Neuronal stem cell (in vitro differentiated cells): ENCODE measurements around the gene KCNC1.

Experiments used
- DNase-seq: peaks from one replicate; pipeline ENCODE4 v3.0.0-alpha.2; 2013; ENCODE audit warnings: low spot score
- H2AFZ ChIP-seq: one replicate; pipeline ENCODE4 v1.6.1; 2013; ENCODE audit warnings: mild to moderate bottlenecking, low read length, inconsistent platforms
- H2AK5ac ChIP-seq: 2 replicates; pipeline ENCODE4 v1.6.1; 2013; ENCODE audit warnings: low read depth, mild to moderate bottlenecking, inconsistent platforms, low read length, moderate library complexity, mixed read lengths
- H2BK120ac ChIP-seq: 2 replicates; pipeline ENCODE4 v1.6.1; 2013; ENCODE audit warnings: low read depth, mild to moderate bottlenecking, inconsistent platforms, low read length, moderate library complexity, mixed read lengths
- H2BK12ac ChIP-seq: one replicate; pipeline ENCODE4 v1.6.1; 2013; ENCODE audit warnings: low read length, inconsistent platforms
- H2BK15ac ChIP-seq: 2 replicates; pipeline ENCODE4 v1.6.1; 2013; ENCODE audit warnings: mild to moderate bottlenecking, low read length, inconsistent platforms, mixed read lengths
- H2BK5ac ChIP-seq: one replicate; pipeline ENCODE4 v1.6.1; 2013; ENCODE audit warnings: inconsistent platforms, mild to moderate bottlenecking, low read length, moderate library complexity
- H3K14ac ChIP-seq: one replicate; pipeline ENCODE4 v1.6.1; 2013; ENCODE audit warnings: low read length, inconsistent platforms
- H3K18ac ChIP-seq: 2 replicates; pipeline ENCODE4 v1.6.1; 2013; ENCODE audit warnings: low read length, inconsistent platforms
- H3K23ac ChIP-seq: 2 replicates; pipeline ENCODE4 v1.6.1; 2013; ENCODE audit warnings: low read depth, mild to moderate bottlenecking, mixed read lengths, low read length, inconsistent platforms; ENCODE audit not compliant: poor library complexity
- H3K27ac ChIP-seq: replicated peaks from 3 replicates; pipeline ENCODE4 v1.5.1; 2013; ENCODE audit warnings: low read length, inconsistent platforms
- H3K27me3 ChIP-seq, 3 experiments: 2 replicates each; pipeline ENCODE4 v1.6.1; 2013; ENCODE audit warnings: low read length in 3 of 3, mild to moderate bottlenecking in 2 of 3, inconsistent platforms in 1 of 3, low read depth in 1 of 3, mixed read lengths in 1 of 3, moderate library complexity in 1 of 3; ENCODE audit not compliant: control insufficient read depth in 3 of 3, insufficient read depth in 3 of 3
- H3K36me3 ChIP-seq, 2 donors: replicated peaks in 1 of 2; 2 replicates each; pipeline ENCODE4 v1.6.1; 2013; ENCODE audit warnings: low read length in 2 of 2; ENCODE audit not compliant: control insufficient read depth in 2 of 2, insufficient read depth in 2 of 2
- H3K4ac ChIP-seq: 2 replicates; pipeline ENCODE4 v1.6.1; 2013; ENCODE audit warnings: inconsistent platforms, mild to moderate bottlenecking, low read length, moderate library complexity
- H3K4me1 ChIP-seq, 2 donors: 1 replicate in 1 of 2; 2 replicates in 1 of 2; pipeline ENCODE4 v1.6.1; 2013; ENCODE audit warnings: low read length in 2 of 2, low read depth in 1 of 2; ENCODE audit not compliant: control insufficient read depth in 2 of 2, insufficient read depth in 1 of 2
- H3K4me2 ChIP-seq: one replicate; pipeline ENCODE4 v1.6.1; 2013; ENCODE audit warnings: mild to moderate bottlenecking, low read length, inconsistent platforms; ENCODE audit not compliant: insufficient read depth, poor library complexity, severe bottlenecking
- H3K4me3 ChIP-seq, 2 donors: 2 replicates each; pipeline ENCODE4 v1.5.1; 2013; ENCODE audit warnings: low read length in 2 of 2, mild to moderate bottlenecking in 2 of 2, inconsistent platforms in 1 of 2, moderate library complexity in 1 of 2
- H3K79me1 ChIP-seq: one replicate; pipeline ENCODE4 v1.6.1; 2013; ENCODE audit warnings: low read depth, mild to moderate bottlenecking, inconsistent platforms, low read length, moderate library complexity
- H3K9ac ChIP-seq: one replicate; pipeline ENCODE4 v1.6.1; 2013; ENCODE audit warnings: mild to moderate bottlenecking, low read depth, low read length, inconsistent platforms; ENCODE audit not compliant: poor library complexity
- H3K9me3 ChIP-seq, 2 donors: replicated peaks in 1 of 2; 2 replicates each; pipeline versions ENCODE3 to v1.6.1; 2013; ENCODE audit warnings: low read length in 2 of 2, mild to moderate bottlenecking in 2 of 2, inconsistent platforms in 1 of 2, low read depth in 1 of 2, mixed read lengths in 1 of 2, moderate library complexity in 1 of 2; ENCODE audit not compliant: control insufficient read depth in 2 of 2, insufficient read depth in 1 of 2
- H4K8ac ChIP-seq: one replicate; pipeline ENCODE4 v1.6.1; 2013; ENCODE audit warnings: low read depth, mild to moderate bottlenecking, inconsistent platforms, low read length, moderate library complexity
- H4K91ac ChIP-seq: one replicate; pipeline ENCODE4 v1.6.1; 2013; ENCODE audit warnings: low read length, low read depth, mild to moderate bottlenecking, inconsistent platforms; ENCODE audit not compliant: poor library complexity
- WGBS, 2 donors: extraction: QIAGEN DNeasy Blood & Tissue Kit; methylation state at CpG; one replicate each; pipeline ENCODE4 v1.1.7; 2013; ENCODE audit warnings: missing lambda C conversion rate in 2 of 2, mixed read lengths in 1 of 2; ENCODE audit not compliant: insufficient read length in 2 of 2, insufficient replicate concordance in 1 of 2; ENCODE audit errors: extremely low coverage in 2 of 2; 5-methylcytosine and 5-hydroxymethylcytosine counted together

KCNC1 gene

GRCh38 chr11:17695454-17696441, 38.8 kb upstream of the KCNC1 start:
- Histone ChIP-seq H3K4ac (no peak overlapping the region), H3K27ac (no peak overlapping the region), H2BK120ac (no peak overlapping the region), H4K91ac (peak overlapping the region; percentile 76), H4K8ac (no peak overlapping the region), H3K4me2 (peak overlapping the region; percentile 73), H2AFZ (peak overlapping the region; percentile 68), H3K9ac (peak overlapping the region; percentile 26), H3K36me3 (no peaks in the 10 kb centered on the region), H3K4me1 (peaks cover 0 to 2% of the 10 kb centered on the region in 2 donors), H3K14ac (peak overlapping the region; percentile 65), H3K79me1 (no peaks in the 10 kb centered on the region), H3K9me3 (no peaks in the 10 kb centered on the region), H2BK5ac (peak overlapping the region; percentile 27), H3K27me3 (peaks cover 3 to 71% (median 27%) of the 10 kb centered on the region in 3 experiments), H3K23ac (peak overlapping the region; percentile 38), H3K18ac (peak overlapping the region; percentile 78), H2BK15ac (no peak overlapping the region), H3K4me3 (peak overlapping the region in 1 of 2 donors; percentile 12), H2BK12ac (no peak overlapping the region), H2AK5ac (peak overlapping the region; percentile 56)
- no peak for DNase-seq
- no CpG with 5 or more reads among the region's 68 CpGs for WGBS, 2 donors

GRCh38 chr11:17696741-17697140, 37.8 kb upstream of the KCNC1 start:
- peaks cover 0 to 2% of the 10 kb centered on the region in 2 donors for H3K4me1 ChIP-seq
- no peaks in the 10 kb centered on the region for H3K9me3 ChIP-seq
- no peak overlapping the region for H4K8ac ChIP-seq
- H2BK15ac ChIP-seq, result no peak overlapping the region
- no peak overlapping the region for H3K4me2 ChIP-seq
- no peak for DNase-seq
- peak overlapping the region; percentile 28 for H3K4ac ChIP-seq
- no peak overlapping the region for H2AK5ac ChIP-seq
- no peak overlapping the region for H3K9ac ChIP-seq
- H3K14ac ChIP-seq, result no peak overlapping the region
- no peak overlapping the region for H4K91ac ChIP-seq
- H3K4me3 ChIP-seq, result no peak overlapping the region
- H3K27me3 ChIP-seq, result peaks cover 3 to 65% (median 27%) of the 10 kb centered on the region in 3 experiments
- H2BK120ac ChIP-seq, result no peak overlapping the region
- H2AFZ ChIP-seq, result no peak overlapping the region
- peak overlapping the region; percentile 65 for H2BK12ac ChIP-seq
- H3K27ac ChIP-seq, result no peak overlapping the region
- H3K36me3 ChIP-seq, result no peaks in the 10 kb centered on the region
- no peak overlapping the region for H3K18ac ChIP-seq
- H2BK5ac ChIP-seq, result no peak overlapping the region
- WGBS, 2 donors, result no CpG with 5 or more reads among the region's 5 CpGs
- no peaks in the 10 kb centered on the region for H3K79me1 ChIP-seq
- peak overlapping the region; percentile 11 for H3K23ac ChIP-seq

GRCh38 chr11:17697175-17697949, 37.2 kb upstream of the KCNC1 start:
- Histone ChIP-seq H3K9me3 (no peaks in the 10 kb centered on the region), H3K27ac (no peak overlapping the region), H3K4me2 (no peak overlapping the region), H4K8ac (no peak overlapping the region), H3K14ac (no peak overlapping the region), H3K79me1 (no peaks in the 10 kb centered on the region), H2AFZ (no peak overlapping the region), H3K4me3 (no peak overlapping the region), H2AK5ac (no peak overlapping the region), H4K91ac (no peak overlapping the region), H3K9ac (no peak overlapping the region), H3K18ac (no peak overlapping the region), H3K27me3 (peaks cover 3 to 59% (median 27%) of the 10 kb centered on the region in 3 experiments), H3K4ac (no peak overlapping the region), H2BK15ac (no peak overlapping the region), H2BK5ac (no peak overlapping the region), H2BK120ac (no peak overlapping the region), H3K23ac (peak overlapping the region; percentile 11), H2BK12ac (peak overlapping the region; percentile 65), H3K4me1 (peaks cover 0 to 2% of the 10 kb centered on the region in 2 donors), H3K36me3 (no peaks in the 10 kb centered on the region)
- DNase-seq, result no peak
- no CpG with 5 or more reads among the region's 6 CpGs for WGBS, 2 donors
